Gastrocnemius medialis (tissue), 4 donors: ENCODE results near the gene CMBL.

Experiments used
- CTCF ChIP-seq, 5 experiments: fragments of 450-650 bp in 3 of 5; fragments of 200-600 bp in 2 of 5; sonication (generic) in 2 of 5; IDR thresholded peaks in 4 of 5; conservative IDR thresholded peaks in 1 of 5; 1 replicate in 4 of 5; 2 replicates in 1 of 5; pipeline ENCODE4 v1.5.1; 2016 to 2019; ENCODE audit warnings: antibody characterized with exemption in 5 of 5, mild to moderate bottlenecking in 3 of 5, moderate library complexity in 3 of 5
- POLR2A ChIP-seq, 2 donors: fragments of 450-650 bp; IDR thresholded peaks; one replicate each; pipeline ENCODE4 v1.6.1; 2017; ENCODE audit warnings: antibody characterized with exemption in 2 of 2, mild to moderate bottlenecking in 2 of 2, moderate library complexity in 2 of 2

- TF ChIP-seq CTCF (IDR thresholded peaks at IDR 0.05 in 4 of 5, conservative IDR thresholded peaks at IDR 0.05 in 1 of 5) (peak; percentile 89 to 98 (median 91)), POLR2A (IDR thresholded peaks at IDR 0.05) (no peak)
Measured at GRCh38 chr5:10283927-10284635, 23.6 kb downstream of the CMBL start.
